Gastroesophageal sphincter (tissue), 4 donors: ENCODE data around the gene GP2. TPM values are rescaled to one million over a fixed set of nuclear protein-coding genes. Genes with fewer than 3 reads are reported as not detected.

Source experiments
- ATAC-seq: fragments of 150-250 bp; one replicate; pipeline ENCODE4 v1.9.1; 2016; ENCODE audit warnings: mild to moderate bottlenecking, moderate library complexity
- H3K27ac ChIP-seq, 4 donors: fragments of 200-600 bp; sonication (generic) in 3 of 4; 1 replicate in 3 of 4; 2 replicates in 1 of 4; pipeline ENCODE4 v1.5.1; 2016 to 2019
- H3K27me3 ChIP-seq: fragments of 200-600 bp; sonication (generic); one replicate; pipeline ENCODE4 v1.5.1; 2019
- H3K36me3 ChIP-seq, 2 donors: fragments of 200-600 bp; sonication (generic); one replicate each; pipeline ENCODE4 v1.5.1; 2019; ENCODE audit warnings: control low read depth in 1 of 2
- H3K4me1 ChIP-seq, 3 donors: fragments of 200-600 bp; sonication (generic); 1 replicate in 2 of 3; 2 replicates in 1 of 3; pipeline ENCODE4 v1.5.1; 2016 to 2019; ENCODE audit warnings: control low read depth in 2 of 3
- H3K4me3 ChIP-seq, 2 donors: fragments of 200-600 bp; sonication (generic); one replicate each; pipeline ENCODE4 v1.5.1; 2019; ENCODE audit warnings: mild to moderate bottlenecking in 1 of 2, moderate library complexity in 1 of 2
- H3K9me3 ChIP-seq, 3 donors: fragments of 200-600 bp; sonication (generic); one replicate each; pipeline ENCODE4 v1.5.1; 2017 to 2019; ENCODE audit warnings: control low read depth in 2 of 3
- CTCF ChIP-seq, 4 experiments: fragments of 200-600 bp in 2 of 4; fragments of 450-650 bp in 2 of 4; sonication (generic) in 1 of 4; IDR thresholded peaks; one replicate each; pipeline ENCODE4 v1.5.1; 2017 to 2019; ENCODE audit warnings: antibody characterized with exemption in 4 of 4, mild to moderate bottlenecking in 2 of 4, moderate library complexity in 2 of 4
- EP300 ChIP-seq: sonication (generic); formaldehyde crosslinking; IDR thresholded peaks from one replicate; pipeline ENCODE4 v1.6.1; 2017; ENCODE audit warnings: antibody characterized with exemption, mild to moderate bottlenecking
- POLR2A ChIP-seq, 2 donors: fragments of 450-650 bp; IDR thresholded peaks; one replicate each; pipeline ENCODE4 v1.6.1; 2017; ENCODE audit warnings: antibody characterized with exemption in 2 of 2, mild to moderate bottlenecking in 2 of 2, moderate library complexity in 1 of 2
- POLR2AphosphoS5 ChIP-seq: sonication (generic); formaldehyde crosslinking; IDR thresholded peaks from one replicate; pipeline ENCODE4 v1.6.1; 2017; ENCODE audit warnings: antibody characterized with exemption
- WGBS, 2 donors: methylation state at CpG; one replicate each; pipeline ENCODE4 v1.1.5; 2018; ENCODE audit warnings: low coverage in 1 of 2; 5-methylcytosine and 5-hydroxymethylcytosine counted together
- total RNA-seq, 4 donors: library from RNA; depleted of rRNA; stranded (reverse); fragments of >200 nt; gene quantifications; one replicate each; pipeline ENCODE4 v1.1.0, GENCODE V29; 2016

Gene GP2
- total RNA-seq, 4 donors from 2014 or later, result 0.10 TPM; not detected in 3

- no peaks in the 10 kb centered on the region for H3K9me3 ChIP-seq
- H3K4me1 ChIP-seq, result no peaks in the 10 kb centered on the region
- no peak overlapping the region for H3K27ac ChIP-seq
- TF ChIP-seq EP300 (no peak), CTCF (IDR thresholded peaks at IDR 0.05) (peak in 1 of 4 experiments; percentile 15)
- no peak for ATAC-seq
- peaks cover 42% of the 10 kb centered on the region for H3K27me3 ChIP-seq
- WGBS, 2 donors, result 32% methylated on average over 5 of the region's 77 CpGs; no CpG with 5 or more reads in 1 of the 2 donors
- no peak overlapping the region for H3K4me3 ChIP-seq
- H3K36me3 ChIP-seq, result no peaks in the 10 kb centered on the region
Observed at GRCh38 chr16:20348365-20349185, 21.3 kb upstream of the GP2 start.

GRCh38 chr16:20347666-20348364 is 20.5 kb upstream of the GP2 start:
- H3K27ac ChIP-seq, result no peak overlapping the region
- TF ChIP-seq EP300 (no peak), POLR2A (IDR thresholded peaks at IDR 0.05) (no peak), POLR2AphosphoS5 (no peak), CTCF (IDR thresholded peaks at IDR 0.05) (no peak)
- ATAC-seq, result no peak
- H3K36me3 ChIP-seq, result no peaks in the 10 kb centered on the region
- whole genome bisulfite sequencing, 2 donors, result 47 to 56% methylated on average over 6 to 9 of the region's 12 CpGs
- peaks cover 41% of the 10 kb centered on the region for H3K27me3 ChIP-seq
- no peaks in the 10 kb centered on the region for H3K4me1 ChIP-seq
- no peaks in the 10 kb centered on the region for H3K9me3 ChIP-seq
- H3K4me3 ChIP-seq, result no peak overlapping the region

- H3K4me3 ChIP-seq, result no peak overlapping the region
- no peak for TF ChIP-seq EP300
- no peak for TF ChIP-seq CTCF (IDR thresholded peaks at IDR 0.05)
- TF ChIP-seq POLR2AphosphoS5, result no peak
- TF ChIP-seq POLR2A (IDR thresholded peaks at IDR 0.05), result no peak
- ATAC-seq, result no peak
- peaks cover 31% of the 10 kb centered on the region for H3K27me3 ChIP-seq
- H3K27ac ChIP-seq, result no peak overlapping the region
- H3K36me3 ChIP-seq, result no peaks in the 10 kb centered on the region
- H3K4me1 ChIP-seq, result no peaks in the 10 kb centered on the region
- H3K9me3 ChIP-seq, result no peaks in the 10 kb centered on the region
- WGBS, 2 donors, result 69 to 76% methylated on average over 3 to 5 of the region's 5 CpGs
Observed at GRCh38 chr16:20344611-20345010, 17.3 kb upstream of the GP2 start.

- no peaks in the 10 kb centered on the region for H3K36me3 ChIP-seq
- H3K4me1 ChIP-seq, result no peaks in the 10 kb centered on the region
- peaks cover 24% of the 10 kb centered on the region for H3K27me3 ChIP-seq
- H3K4me3 ChIP-seq, result no peak overlapping the region
- H3K9me3 ChIP-seq, result no peaks in the 10 kb centered on the region
- TF ChIP-seq POLR2AphosphoS5 (no peak), POLR2A (IDR thresholded peaks at IDR 0.05) (no peak), EP300 (no peak)
- no peak for ATAC-seq
- H3K27ac ChIP-seq, result no peak overlapping the region
- 80 to 94% methylated on average over 3 of the region's 3 CpGs for WGBS, 2 donors
Observed at GRCh38 chr16:20339744-20340143, 12.4 kb upstream of the GP2 start.

- no peaks in the 10 kb centered on the region for H3K9me3 ChIP-seq
- H3K4me1 ChIP-seq, result no peaks in the 10 kb centered on the region
- TF ChIP-seq EP300 (no peak), CTCF (IDR thresholded peaks at IDR 0.05) (no peak), POLR2A (IDR thresholded peaks at IDR 0.05) (no peak), POLR2AphosphoS5 (no peak)
- no peaks in the 10 kb centered on the region for H3K36me3 ChIP-seq
- 24% methylated on average over 2 of the region's 2 CpGs; no CpG with 5 or more reads in 1 of the 2 donors for WGBS, 2 donors
- no peak overlapping the region for H3K27ac ChIP-seq
- peaks cover 19% of the 10 kb centered on the region for H3K27me3 ChIP-seq
- no peak for ATAC-seq
- no peak overlapping the region for H3K4me3 ChIP-seq
Observed at GRCh38 chr16:20336955-20337354, 9.6 kb upstream of the GP2 start.
